HG03064 (cell line): Measurements from ENCODE around the gene SPTSSA.
A peak's percentile ranks its signal among the peaks of the same experiment; 100 is the strongest.

Experiments used
- ATAC-seq: cut with Tn5 transposase; IDR thresholded peaks from one replicate; pipeline ENCODE4 v1.9.1; 2021; ENCODE audit warnings: low read depth; ENCODE audit not compliant: unreplicated experiment

Gene SPTSSA

DNA sequence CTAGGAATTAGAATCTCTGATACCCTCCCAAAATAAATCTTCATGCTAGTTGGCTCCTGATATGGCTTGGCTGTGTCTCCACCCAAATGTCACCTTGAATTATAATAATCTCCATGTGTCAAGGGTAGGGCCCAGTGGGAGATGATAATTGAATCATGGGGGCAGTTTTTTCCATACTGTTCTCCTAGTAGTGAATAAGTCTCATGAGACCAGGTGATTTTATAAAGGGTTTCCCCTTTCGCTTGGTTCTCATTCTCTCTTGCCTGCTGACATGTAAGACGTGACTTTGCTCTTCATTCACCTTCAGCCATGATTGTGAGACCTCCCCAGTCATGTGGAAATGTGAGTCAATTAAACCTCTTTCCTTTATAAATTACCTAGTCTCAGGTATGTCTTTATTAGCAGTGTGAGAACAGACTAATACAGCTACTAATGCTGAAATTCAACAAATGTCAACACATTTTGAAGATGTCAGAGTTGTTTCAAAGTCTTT lies 12.2 kb upstream of the SPTSSA start:
- no peak for ATAC-seq

DNA sequence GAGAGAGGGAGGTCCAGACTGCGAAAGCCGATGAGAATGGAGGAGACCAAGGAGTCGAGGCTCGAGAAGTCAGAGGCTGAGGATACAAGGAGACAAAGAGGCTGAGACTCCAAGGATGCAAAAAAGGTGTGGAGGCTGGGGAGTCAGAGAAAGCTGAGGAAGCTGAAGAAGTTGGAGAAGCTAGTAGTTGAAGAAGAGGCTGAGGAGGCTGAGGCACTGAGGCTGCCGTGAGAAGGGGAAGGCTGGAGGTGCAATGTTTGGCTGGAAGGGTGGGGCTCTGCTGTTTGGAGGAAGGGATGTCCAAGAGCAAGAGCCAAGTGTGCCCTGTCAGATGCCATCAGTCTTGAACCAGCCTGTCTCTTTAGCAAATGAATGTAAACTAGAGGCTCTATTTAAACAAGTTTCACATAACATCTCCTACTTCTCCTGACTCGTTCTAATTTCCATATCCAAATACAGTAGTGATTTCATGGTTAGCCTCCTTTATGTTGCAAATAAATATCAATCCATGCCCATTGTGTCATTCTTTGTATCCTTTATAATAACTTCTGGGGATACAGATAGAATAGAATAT lies 10.8 kb upstream of the SPTSSA start:
- no peak for ATAC-seq

DNA sequence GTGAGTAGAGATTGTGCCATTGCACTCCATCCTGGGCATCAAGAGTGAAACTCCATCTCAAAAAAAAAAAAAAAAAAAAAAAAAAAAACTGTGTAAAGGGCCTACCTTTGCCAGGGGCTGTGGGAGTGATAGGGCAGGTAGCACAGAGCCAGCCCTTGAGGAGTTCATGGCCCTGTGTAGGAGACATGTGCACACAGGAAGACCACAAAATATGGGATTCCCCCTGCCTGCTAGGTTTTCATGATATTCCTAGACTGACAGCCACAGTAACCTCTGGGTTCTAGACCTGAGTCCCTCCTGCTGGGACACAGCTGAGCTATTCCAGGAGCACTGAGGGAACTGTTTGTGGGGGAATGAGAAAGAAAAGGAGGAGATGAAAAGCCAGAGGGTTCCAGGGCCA lies 8.3 kb upstream of the SPTSSA start:
- no peak for ATAC-seq

DNA sequence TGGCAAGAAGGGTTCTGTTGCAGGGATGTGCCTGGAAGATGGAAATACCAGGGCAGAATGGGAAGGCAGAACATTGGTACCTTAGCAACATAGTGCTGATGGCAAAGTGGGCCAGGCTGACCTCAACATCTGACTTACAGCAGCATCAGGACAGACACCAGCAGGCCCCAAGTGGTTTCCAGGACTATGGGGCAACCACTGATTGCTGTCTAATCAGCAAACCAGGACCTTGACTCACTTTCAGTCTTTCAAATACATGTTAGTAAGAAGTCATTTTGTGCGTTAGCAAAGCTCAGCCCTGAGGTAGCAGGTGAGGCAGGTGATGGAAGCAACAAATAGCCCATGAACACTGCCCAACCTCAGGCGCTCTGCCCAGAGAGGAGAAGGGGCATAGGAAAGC lies 4.7 kb upstream of the SPTSSA start:
- ATAC-seq, result no peak

GRCh38 chr14:34465069-34465859 lies 3.2 kb upstream of the SPTSSA start:
- ATAC-seq, result no peak

- ATAC-seq, result no peak
Observed at GRCh38 chr14:34463598-34463961, 1.5 kb upstream of the SPTSSA start.

DNA sequence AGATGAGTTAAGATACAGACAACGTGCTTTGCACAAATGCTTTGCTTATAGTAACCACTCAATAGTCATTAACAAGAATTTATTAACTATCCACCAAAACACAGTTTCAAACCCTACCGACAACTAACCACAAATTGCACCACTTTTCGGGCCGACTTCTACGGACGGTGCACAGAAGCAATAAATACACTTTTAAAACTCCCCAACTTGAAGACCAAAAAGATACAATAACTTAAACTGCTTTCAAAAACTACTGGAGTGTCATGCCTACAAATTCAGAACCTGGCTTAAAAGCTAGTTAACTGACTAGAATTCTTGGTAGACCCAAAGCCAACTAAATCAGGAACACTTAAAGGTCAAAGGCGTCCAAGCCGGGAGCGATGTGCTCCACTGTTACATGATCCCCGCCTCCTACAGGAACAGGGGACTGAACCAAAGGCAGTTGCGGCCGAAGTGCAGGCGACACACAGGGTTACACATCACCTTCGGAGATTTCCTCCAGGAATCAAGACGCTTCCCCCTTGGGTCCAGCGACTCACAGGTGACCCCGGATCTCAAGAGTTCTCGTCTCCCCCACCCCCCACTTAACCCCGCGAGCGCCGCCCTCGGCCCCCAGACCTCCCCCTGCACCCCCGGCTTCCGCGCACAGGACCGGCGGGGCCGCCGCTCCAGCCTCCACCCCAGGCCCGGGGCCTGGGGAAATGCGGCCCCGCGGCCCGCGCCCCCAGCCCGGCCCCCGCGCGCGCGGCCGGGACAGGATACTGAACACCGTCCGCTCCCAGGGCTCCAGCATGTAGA lies 507 bp downstream of the SPTSSA start:
- peak; percentile 39 for ATAC-seq

- no peak for ATAC-seq
Observed at GRCh38 chr14:34460841-34461240, 1.2 kb downstream of the SPTSSA start.

- no peak for ATAC-seq
Observed at GRCh38 chr14:34460295-34460694, 1.7 kb downstream of the SPTSSA start.

DNA sequence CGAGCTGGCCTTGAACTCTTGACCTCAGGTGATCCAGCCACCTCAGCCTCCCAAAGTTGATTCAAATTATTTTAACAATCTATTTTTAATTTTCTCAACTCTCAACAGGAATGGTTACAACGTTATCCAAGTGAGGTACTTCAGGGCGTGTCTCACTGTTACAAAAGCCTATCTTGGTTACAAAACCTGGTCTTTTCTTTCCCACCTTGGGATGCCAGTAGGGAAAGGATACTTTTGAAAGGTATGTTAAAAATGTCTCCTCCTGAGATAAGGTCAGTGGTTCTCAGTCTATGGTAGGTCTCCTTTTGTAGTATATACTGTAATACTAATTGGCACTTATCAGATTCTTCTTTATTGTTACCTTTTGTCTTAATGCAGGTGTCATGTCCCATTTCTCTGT lies 4.9 kb downstream of the SPTSSA start:
- ATAC-seq, result no peak

DNA sequence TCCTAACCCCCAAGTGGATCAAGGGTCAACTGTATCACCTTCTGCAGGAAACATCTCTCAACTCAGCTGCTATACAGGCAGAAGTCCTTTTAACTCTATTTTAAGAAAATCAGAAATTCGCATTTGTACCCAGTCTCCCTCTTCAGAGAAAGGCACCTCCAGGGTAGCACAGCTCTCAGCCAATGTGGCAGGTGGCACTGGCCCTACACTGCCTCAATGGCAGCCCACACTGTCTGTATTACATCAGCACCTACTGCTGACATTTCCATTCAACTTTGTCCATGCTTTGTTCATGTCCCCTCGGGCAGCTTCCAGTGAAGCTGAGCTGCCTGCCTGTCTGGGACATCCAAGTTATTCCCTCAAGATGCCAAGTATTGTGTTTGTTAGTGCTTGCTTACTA lies 8.8 kb downstream of the SPTSSA start:
- no peak for ATAC-seq

DNA sequence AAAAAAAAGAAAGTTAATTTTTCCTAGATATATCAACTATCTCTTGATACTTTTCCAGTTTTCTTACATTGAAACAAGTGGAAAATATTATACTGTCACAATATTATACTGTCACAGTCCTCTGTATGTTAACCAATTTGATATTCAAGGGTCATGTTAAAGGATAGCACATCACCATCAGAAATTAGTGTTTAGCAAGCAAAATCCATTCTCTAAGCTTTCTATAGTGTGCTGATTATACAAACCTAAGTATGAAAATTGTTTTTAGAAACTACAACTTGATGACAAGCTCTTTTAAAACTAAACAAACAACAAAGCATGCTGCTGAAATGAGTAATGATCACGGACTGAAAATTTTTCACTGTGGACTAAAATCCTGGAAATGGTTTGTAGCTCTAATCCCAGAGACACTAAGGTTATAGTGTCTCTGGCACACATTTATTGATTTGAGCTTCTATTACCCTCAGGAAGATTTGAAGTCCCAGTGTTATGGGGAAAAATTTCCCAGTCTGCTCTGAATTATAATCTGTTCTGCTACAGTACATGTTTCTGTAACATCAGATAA lies 9.7 kb downstream of the SPTSSA start:
- no peak for ATAC-seq

- no peak for ATAC-seq
Observed at GRCh38 chr14:34450958-34451357, 11.1 kb downstream of the SPTSSA start.

GRCh38 chr14:34450542-34450915 lies 11.5 kb downstream of the SPTSSA start:
- no peak for ATAC-seq

- ATAC-seq, result no peak
Observed at GRCh38 chr14:34449819-34450541, 12.1 kb downstream of the SPTSSA start.

DNA sequence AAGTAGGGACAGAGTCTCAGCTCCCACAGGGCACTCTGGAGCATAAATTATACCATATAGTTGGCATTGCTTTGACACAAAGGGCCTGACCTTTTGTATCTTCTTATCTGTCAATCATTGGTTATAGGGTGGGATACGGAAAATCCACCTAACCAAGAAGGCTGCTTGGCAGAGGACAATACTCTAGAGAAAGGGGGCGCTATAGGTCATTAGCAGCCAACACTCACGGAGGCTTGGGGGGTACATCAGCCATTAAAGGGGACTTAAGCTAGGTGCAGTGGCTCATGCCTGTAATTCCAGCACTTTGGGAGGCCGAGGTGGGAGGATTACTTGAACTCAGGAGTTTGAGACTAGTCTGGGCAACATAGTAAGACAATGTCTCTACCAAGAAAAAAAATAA lies 22.9 kb downstream of the SPTSSA start:
- ATAC-seq, result no peak

DNA sequence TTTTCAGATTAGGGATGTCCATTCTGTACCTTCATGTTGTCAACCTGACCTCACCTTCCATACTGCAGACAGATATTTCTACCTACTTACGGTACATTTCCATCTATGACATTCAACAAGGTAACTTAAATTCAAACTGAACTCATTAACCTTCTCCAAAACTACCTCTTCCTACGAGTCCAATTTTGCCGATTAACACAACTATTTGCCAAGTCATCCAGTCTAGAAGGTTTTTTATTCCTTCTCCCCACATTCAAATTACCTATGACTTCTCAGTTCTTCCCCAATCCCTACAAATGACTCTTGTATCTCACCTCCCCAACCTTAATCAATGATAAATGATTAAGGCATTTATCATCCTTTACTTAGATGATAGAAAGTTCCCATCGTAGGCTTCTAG lies 23.6 kb downstream of the SPTSSA start:
- no peak for ATAC-seq

GRCh38 chr14:34437729-34438080 lies 24.3 kb downstream of the SPTSSA start:
- no peak for ATAC-seq

DNA sequence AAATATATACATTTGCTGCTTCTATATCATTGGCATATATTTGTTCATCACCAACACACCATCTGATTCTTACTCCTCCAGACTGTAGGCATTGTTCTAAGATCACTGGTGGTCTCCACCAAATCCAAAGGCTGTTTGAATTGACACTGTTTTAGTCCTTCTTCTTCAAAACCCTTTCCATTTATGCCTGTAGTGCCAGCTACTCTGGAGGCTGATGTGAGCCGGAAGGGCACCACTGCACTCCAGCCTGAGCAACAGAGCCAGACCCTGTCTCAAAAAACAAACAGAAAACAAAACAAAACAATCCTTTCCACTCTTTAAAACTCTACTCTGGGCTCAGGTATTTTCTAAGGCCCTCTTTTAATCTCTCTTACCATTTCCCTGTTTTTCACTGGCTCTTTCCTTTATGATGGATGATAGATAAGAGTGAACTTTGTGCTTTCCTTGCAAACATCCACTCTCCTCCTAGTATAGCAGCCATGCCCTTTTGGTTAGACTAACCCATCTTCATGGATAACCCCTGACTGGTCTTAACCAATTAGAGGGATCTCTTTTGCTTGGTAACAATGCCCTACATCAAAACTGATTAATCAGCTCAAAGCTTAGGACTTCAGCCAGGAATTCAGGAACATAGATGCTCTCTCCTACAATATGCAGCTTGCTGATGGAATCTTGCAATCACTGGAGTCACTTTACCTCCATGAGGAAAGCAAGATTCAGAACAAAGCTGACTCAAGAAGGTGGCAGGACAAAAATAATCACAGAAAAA lies 24.9 kb downstream of the SPTSSA start:
- ATAC-seq, result no peak
